Caco-2 (cell line): Measurements from ENCODE around the gene FAM131B. TPM values are rescaled to one million over a fixed set of nuclear protein-coding genes. Genes with fewer than 3 reads are reported as not detected.

Experiments used
- BruUV-seq: library from RNA; stranded (reverse); fragments of 400-500 nt; replicated peaks from 2 replicates; lab custom pipeline; 2021; lab: Mats Ljungman, UMichigan
- CTCF ChIA-PET: fragments of 300-600 bp; sonication (Branson Sonifier 250); formaldehyde crosslinking; loops from one replicate; lab custom pipeline; 2022; ENCODE audit warnings: antibody characterized with exemption; lab: Charles Lee
- POLR2A ChIA-PET: fragments of 300-600 bp; sonication (Branson Sonifier 250); formaldehyde crosslinking; loops from one replicate; lab custom pipeline; 2022; ENCODE audit warnings: antibody characterized with exemption; lab: Charles Lee
- DNase-seq, 2 experiments: peaks; one replicate each; pipeline versions ENCODE4 v3.0.0 to v3.0.0-alpha.2; 2020 to 2022
- H3K27me3 ChIP-seq: replicated peaks from 2 replicates; pipeline ENCODE4 v1.6.0; 2011; ENCODE audit warnings: low read length; ENCODE audit not compliant: control insufficient read depth, insufficient read depth
- H3K36me3 ChIP-seq: 2 replicates; pipeline ENCODE4 v1.5.1; 2011; ENCODE audit warnings: low read length; ENCODE audit not compliant: control insufficient read depth, insufficient read depth
- H3K4me1 ChIP-seq: fragments of 250-450 bp; sonication (Bioruptor Pico); 2 replicates; pipeline ENCODE4 v1.5.1; 2020; ENCODE audit warnings: mild to moderate bottlenecking
- H3K4me3 ChIP-seq: 2 replicates; pipeline ENCODE4 v1.5.1; 2011; ENCODE audit warnings: low read depth, mild to moderate bottlenecking, control low read depth, low read length
- H3K9me3 ChIP-seq: fragments of 250-450 bp; sonication (Bioruptor Pico); 2 replicates; pipeline ENCODE4 v1.5.1; 2020; ENCODE audit warnings: mild to moderate bottlenecking, moderate library complexity
- H3K27ac Mint-ChIP-seq: one replicate; pipeline ENCODE4 v1.8.0; 2022; ENCODE audit warnings: mixed read lengths; ENCODE audit not compliant: unreplicated experiment
- H3K27me3 Mint-ChIP-seq: one replicate; pipeline ENCODE4 v1.8.0; 2022; ENCODE audit warnings: mixed read lengths; ENCODE audit not compliant: insufficient read depth, unreplicated experiment
- H3K36me3 Mint-ChIP-seq: one replicate; pipeline ENCODE4 v1.8.0; 2022; ENCODE audit warnings: mild to moderate bottlenecking, mixed read lengths; ENCODE audit not compliant: insufficient read depth, unreplicated experiment
- H3K4me1 Mint-ChIP-seq: one replicate; pipeline ENCODE4 v1.8.0; 2022; ENCODE audit warnings: low read depth, mixed read lengths; ENCODE audit not compliant: unreplicated experiment
- H3K4me3 Mint-ChIP-seq: one replicate; pipeline ENCODE4 v1.8.0; 2022; ENCODE audit warnings: mild to moderate bottlenecking, moderate library complexity, mixed read lengths; ENCODE audit not compliant: unreplicated experiment
- H3K9me3 Mint-ChIP-seq: one replicate; pipeline ENCODE4 v1.8.0; 2022; ENCODE audit warnings: mixed read lengths; ENCODE audit not compliant: unreplicated experiment
- CTCF ChIP-seq, 2 experiments: fragments of 200-600 bp in 1 of 2; IDR thresholded peaks; 1 replicate in 1 of 2; 2 replicates in 1 of 2; pipeline versions ENCODE4 v1.5.1 to v1.8.0; 2011 to 2022; ENCODE audit warnings: antibody characterized with exemption in 1 of 2, control low read depth in 1 of 2, inconsistent platforms in 1 of 2, low read depth in 1 of 2, low read length in 1 of 2, mild to moderate bottlenecking in 1 of 2, moderate library complexity in 1 of 2; ENCODE audit not compliant: insufficient read depth in 1 of 2, severe bottlenecking in 1 of 2, unreplicated experiment in 1 of 2
- intact Hi-C: fragments of 100-400 bp; cut with micrococcal nuclease; formaldehyde crosslinking; loops from one replicate; pipeline ENCODE4 v1.10.0; 2022; ENCODE audit not compliant: unreplicated experiment
- total RNA-seq: library from RNA; stranded (reverse); gene quantifications from 2 replicates; pipeline ENCODE4 v1.2.3, GENCODE V29; 2022

The FAM131B gene
- total RNA-seq, 1 experiment from 2014 or later = 22.3 TPM

- POLR2A ChIA-PET = no interaction called here
- peaks cover 8% of the 10 kb centered on the region for H3K36me3 ChIP-seq
Observed at GRCh38 chr7:143387156-143387975, 24.9 kb upstream of the FAM131B start.

GRCh38 chr7:143385891-143386781, 23.6 kb upstream of the FAM131B start:
- intact Hi-C loops = no loop called here
- Mint-ChIP-seq H3K27me3 (no peaks in the 10 kb centered on the region), H3K4me3 (no peak overlapping the region), H3K4me1 (no peaks in the 10 kb centered on the region), H3K36me3 (peaks cover 40% of the 10 kb centered on the region), H3K27ac (no peak overlapping the region), H3K9me3 (no peaks in the 10 kb centered on the region)
- ChIA-PET POLR2A (no interaction called here), CTCF (no interaction called here)
- peaks cover 31% of the 10 kb centered on the region for H3K4me1 ChIP-seq
- H3K27me3 ChIP-seq = no peaks in the 10 kb centered on the region
- H3K36me3 ChIP-seq = peaks cover 7% of the 10 kb centered on the region; the same call in 1 of the 2 replicates
- no peak for DNase-seq
- H3K4me3 ChIP-seq = no peak overlapping the region
- H3K9me3 ChIP-seq = no peaks in the 10 kb centered on the region
- no TSS peak for BruUV-seq
- no peak for TF ChIP-seq CTCF (IDR thresholded peaks at IDR 0.05; ENCODE audit: insufficient read depth in 1 of 2, low read depth in 1 of 2, low read length in 1 of 2, severe bottlenecking in 1 of 2, unreplicated experiment in 1 of 2)

More at GRCh38 chr7:143387156-143387975, 24.9 kb upstream of the FAM131B start:
- Histone ChIP-seq H3K4me3 (no peak overlapping the region), H3K4me1 (peaks cover 29% of the 10 kb centered on the region), H3K9me3 (no peaks in the 10 kb centered on the region), H3K27me3 (no peaks in the 10 kb centered on the region)
- CTCF ChIA-PET = interaction anchor here (0.6 to 0.8 kb wide), 3 partner anchors 14 to 22 kb away, joined by 3 read pairs; partner anchors contain the start of gene EPHA1
- Mint-ChIP-seq H3K4me1 (no peaks in the 10 kb centered on the region), H3K27ac (no peak overlapping the region), H3K9me3 (no peaks in the 10 kb centered on the region), H3K36me3 (peaks cover 49% of the 10 kb centered on the region), H3K27me3 (no peaks in the 10 kb centered on the region), H3K4me3 (no peak overlapping the region)
- no TSS peak for BruUV-seq
- peak in 1 of 2 experiments; percentile 34 for TF ChIP-seq CTCF (IDR thresholded peaks at IDR 0.05; ENCODE audit: insufficient read depth in 1 of 2, low read depth in 1 of 2, low read length in 1 of 2, severe bottlenecking in 1 of 2, unreplicated experiment in 1 of 2)
- intact Hi-C loops = loop anchor here (1.0 kb wide), 1 partner anchor 21 kb away; the partner anchor contains the start of gene EPHA1
- DNase-seq = peak in 1 of 2 experiments; percentile 53
